GM12891 (cell line): ENCODE measurements around the gene PLSCR3.

Experiments
- POLR2A ChIP-seq: IDR thresholded peaks from 2 replicates; pipeline ENCODE4 v1.6.1; 2011; ENCODE audit warnings: low read depth, low read length, control low read depth
- POLR2AphosphoS5 ChIP-seq: IDR thresholded peaks from 2 replicates; pipeline ENCODE4 v1.6.1; 2011; ENCODE audit warnings: low read depth, low read length, control low read depth
- POU2F2 ChIP-seq: IDR thresholded peaks from 2 replicates; pipeline ENCODE4 v1.6.1; 2011; ENCODE audit warnings: low read depth, mild to moderate bottlenecking, control low read depth, low read length, moderate library complexity
- SPI1 ChIP-seq: IDR thresholded peaks from 2 replicates; pipeline ENCODE4 v1.6.1; 2011; ENCODE audit warnings: low read depth, low read length, control low read depth
- TAF1 ChIP-seq: IDR thresholded peaks from 2 replicates; pipeline ENCODE4 v1.6.1; 2011; ENCODE audit warnings: low read depth, low read length, control low read depth

- TF ChIP-seq TAF1, result no peak
- no peak for TF ChIP-seq POLR2A
- no peak for TF ChIP-seq POLR2AphosphoS5
- TF ChIP-seq POU2F2, result no peak
- TF ChIP-seq SPI1, result no peak
Observed at GRCh38 chr17:7416323-7416722, 22.0 kb upstream of the PLSCR3 start.
